ENCODE measurements around the gene LEFTY2. TPM values are rescaled to one million over a fixed set of nuclear protein-coding genes. Genes with fewer than 3 reads are reported as not detected.

LEFTY2 gene
- total and polyA plus RNA-seq, 10 of the 15 experiments (the other 5 are each of a cell fraction or from before 2014, with no cell fraction given): not detected

- Histone ChIP-seq H3K4me3 (no peak overlapping the region), H4K20me1 (ENCODE audit: control insufficient read depth, insufficient read depth) (no peaks in the 10 kb centered on the region), H3K9ac (ENCODE audit: control insufficient read depth, insufficient read depth, low read length) (no peak overlapping the region), H3K4me1 (ENCODE audit: control insufficient read depth, insufficient read depth, low read length) (peaks cover 4% of the 10 kb centered on the region; the same call in 1 of the 2 replicates), H3K27me3 (replicated peaks in 1 of 2; ENCODE audit: control insufficient read depth in 2 of 2, insufficient read depth in 2 of 2, low read length in 1 of 2) (no peaks in the 10 kb centered on the region), H3K9me3 (replicated peaks; ENCODE audit: control insufficient read depth, insufficient read depth, low read length) (no peaks in the 10 kb centered on the region), H3K27ac (ENCODE audit: control insufficient read depth, insufficient read depth) (no peak overlapping the region), H3K79me2 (ENCODE audit: control insufficient read depth, insufficient read depth, low read length) (no peaks in the 10 kb centered on the region), H2AFZ (ENCODE audit: control insufficient read depth, low read depth, low read length) (peak overlapping the region; percentile 67), H3K36me3 (ENCODE audit: control insufficient read depth in 2 of 2, insufficient read depth in 2 of 2, low read length in 1 of 2) (no peaks in the 10 kb centered on the region; a peak in 1 of 4 replicates), H3K4me2 (ENCODE audit: control insufficient read depth, insufficient read depth) (peak overlapping the region; percentile 27; the same call in 1 of the 2 replicates)
- in situ Hi-C loops (cut with MboI) (loop anchor here (5.0 kb wide), 2 partner anchors 134 to 434 kb away; partner anchors contain the start of gene SRP9), intact Hi-C loops (cut with micrococcal nuclease; ENCODE audit: unreplicated experiment) (loop anchor here (1.0 to 5.0 kb wide), 2 partner anchors 59 to 436 kb away; no protein-coding TSS in a partner anchor)
- DNase-seq (ENCODE audit: low read depth, low spot score) (no peak), FAIRE-seq (no peak), ATAC-seq (peak; percentile 97)
- ChIA-PET POLR2A (interaction anchor here (0.6 kb wide), 1 partner anchor 133 kb away, joined by 3 read pairs; the partner anchor contains the start of gene SRP9), RAD21 (ENCODE audit: unreplicated experiment) (interaction anchor here (0.6 to 5.3 kb wide), 7 partner anchors 9 to 580 kb away, joined by 3 to 39 read pairs (median 3); partner anchors contain the start of genes PYCR2 and SRP9), CTCF (interaction anchor here (0.7 to 3.2 kb wide), 22 partner anchors 9 to 436 kb away, joined by 3 to 19 read pairs (median 4); partner anchors contain the start of genes PYCR2, SRP9 and TMEM63A), SMC1A (ENCODE audit: uncharacterized antibody, unreplicated experiment) (interaction anchor here (1.0 to 3.2 kb wide), 6 partner anchors 26 to 451 kb away, joined by 3 to 16 read pairs (median 3); partner anchors contain the start of gene SRP9)
- no TSS peak for BruUV-seq (replicated peaks)
- WGBS (ENCODE audit: insufficient coverage, insufficient replicate concordance, low lambda C conversion rate, missing lambda C conversion rate): 40% methylated on average over 53 of the region's 53 CpGs
- TF ChIP-seq REST (IDR thresholded peaks at IDR 0.05; ENCODE audit: low read depth, low read length): no peak
- TF ChIP-seq TBL1XR1 (IDR thresholded peaks at IDR 0.05; ENCODE audit: low read depth, low read length): no peak
- no peak for TF ChIP-seq MTA3 (IDR thresholded peaks at IDR 0.05; ENCODE audit: borderline replicate concordance, low read length)
- TF ChIP-seq SUZ12 (IDR thresholded peaks at IDR 0.05; ENCODE audit: unreplicated experiment): no peak
- TF ChIP-seq JUND (IDR thresholded peaks at IDR 0.05; ENCODE audit: low read depth, low read length): no peak
- TF ChIP-seq TARDBP (IDR thresholded peaks at IDR 0.05; ENCODE audit: borderline replicate concordance): no peak
- TF ChIP-seq RB1 (IDR thresholded peaks at IDR 0.05; ENCODE audit: borderline replicate concordance): peak; percentile 60; the same call in 1 of the 2 replicates
- no peak for TF ChIP-seq NBN (IDR thresholded peaks at IDR 0.05)
- TF ChIP-seq SIX5 (IDR thresholded peaks at IDR 0.05; ENCODE audit: low read depth, low read length, severe bottlenecking): no peak
- TF ChIP-seq BRCA1 (IDR thresholded peaks at IDR 0.05; ENCODE audit: low read depth, low read length): no peak
- TF ChIP-seq FOXK2 (IDR thresholded peaks at IDR 0.05): no peak
- no peak for TF ChIP-seq IKZF2 (IDR thresholded peaks at IDR 0.05)
- TF ChIP-seq NR2F1 (conservative IDR thresholded peaks at IDR 0.05): 0 out of 2 replicates have a peak, but pooled peaks have one; percentile 17
- no peak for TF ChIP-seq CHD1 (IDR thresholded peaks at IDR 0.05; ENCODE audit: low read depth, low read length)
- no peak for TF ChIP-seq SUPT20H (IDR thresholded peaks at IDR 0.05; ENCODE audit: borderline replicate concordance, control insufficient read depth, low read depth, low read length)
- no peak for TF ChIP-seq NFYB (IDR thresholded peaks at IDR 0.05; ENCODE audit: insufficient read depth, low read depth, low read length)
- TF ChIP-seq, protein P1, sequence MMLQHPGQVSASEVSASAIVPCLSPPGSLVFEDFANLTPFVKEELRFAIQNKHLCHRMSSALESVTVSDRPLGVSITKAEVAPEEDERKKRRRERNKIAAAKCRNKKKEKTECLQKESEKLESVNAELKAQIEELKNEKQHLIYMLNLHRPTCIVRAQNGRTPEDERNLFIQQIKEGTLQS (IDR thresholded peaks at IDR 0.05; ENCODE audit: borderline replicate concordance, extremely low read depth, low read depth, low read length): no peak
- peak; percentile 53; the same call in 1 of the 2 replicates for TF ChIP-seq SMARCA5 (IDR thresholded peaks at IDR 0.05)
- TF ChIP-seq SREBF1 (IDR thresholded peaks at IDR 0.05; ENCODE audit: low read length): no peak
Measured at GRCh38 chr1:225911191-225912130, 29.6 kb downstream of the LEFTY2 start.
